ENCODE measurements around the gene FARSA.
"Not testable (repeated sequence)": the region's sequence is repeated elsewhere in the genome, so short reads cannot be mapped to it uniquely, and the experiment has no call there.

FARSA gene

GRCh38 chr19:12959481-12959880 lies 26.0 kb upstream of the FARSA start:
- H3K4me3 ChIP-seq (ENCODE audit: low read depth, low read length) = no peak overlapping the region
- TF ChIP-seq CTCF (conservative IDR thresholded peaks at IDR 0.05; ENCODE audit: low read depth, low read length) = no peak
- DNase-seq (ENCODE audit: low read depth) = no peak

GRCh38 chr19:12957389-12957952 lies 24.0 kb upstream of the FARSA start:
- not testable (repeated sequence) for DNase-seq (ENCODE audit: low read depth)
- peak overlapping the region; percentile 96 for H3K4me3 ChIP-seq (ENCODE audit: low read depth, low read length)

GRCh38 chr19:12956446-12957388 lies 23.2 kb upstream of the FARSA start, which contains the start of gene GADD45GIP1:
Gene GADD45GIP1 (minus strand): TSS chr19:12957223. CDS start chr19:12957212, 11 bp downstream.
- H3K4me3 ChIP-seq (ENCODE audit: low read depth, low read length) = peak within 1 kb of the TSS; percentile 96
- no peak for TF ChIP-seq CTCF (conservative IDR thresholded peaks at IDR 0.05; ENCODE audit: low read depth, low read length)
- DNase-seq (ENCODE audit: low read depth) = peak; percentile 77

- DNase-seq (ENCODE audit: low read depth) = no peak
- no peak for TF ChIP-seq CTCF (conservative IDR thresholded peaks at IDR 0.05; ENCODE audit: low read depth, low read length)
- peak overlapping the region; percentile 96 for H3K4me3 ChIP-seq (ENCODE audit: low read depth, low read length)
These were observed 22.5 kb upstream of the FARSA start for GRCh38 chr19:12955996-12956395.

- DNase-seq (ENCODE audit: low read depth) = not testable (repeated sequence)
- peak overlapping the region; percentile 96 for H3K4me3 ChIP-seq (ENCODE audit: low read depth, low read length)
These were observed 22.1 kb upstream of the FARSA start for GRCh38 chr19:12955575-12955974.

- no peak overlapping the region for H3K4me3 ChIP-seq (ENCODE audit: low read depth, low read length)
- no peak for TF ChIP-seq CTCF (conservative IDR thresholded peaks at IDR 0.05; ENCODE audit: low read depth, low read length)
- no peak for DNase-seq (ENCODE audit: low read depth)
These were observed 21.1 kb upstream of the FARSA start for GRCh38 chr19:12954612-12954962.

- TF ChIP-seq CTCF (conservative IDR thresholded peaks at IDR 0.05; ENCODE audit: low read depth, low read length) = no peak
- no peak for DNase-seq (ENCODE audit: low read depth)
- H3K4me3 ChIP-seq (ENCODE audit: low read depth, low read length) = no peak overlapping the region
These were observed 20.5 kb upstream of the FARSA start for GRCh38 chr19:12953799-12954611.
